Upper lobe of right lung (tissue), 1 donor: Measurements from ENCODE around the gene MPPED1. TPM values are rescaled to one million over a fixed set of nuclear protein-coding genes. Genes with fewer than 3 reads are reported as not detected.
A peak's percentile ranks its signal among the peaks of the same experiment; 100 is the strongest.

Experiments used
- ATAC-seq: fragments of 200-7000 bp; cut with Tn5 transposase; one replicate; pipeline ENCODE4 v1.9.1; 2020; ENCODE audit warnings: mild to moderate bottlenecking, moderate library complexity
- DNase-seq: peaks from one replicate; pipeline ENCODE4 v3.0.0-alpha.2; 2020
- H3K27ac ChIP-seq: fragments of 200-600 bp; one replicate; pipeline ENCODE4 v1.8.0; 2022
- H3K27me3 ChIP-seq: fragments of 200-600 bp; one replicate; pipeline ENCODE4 v1.8.0; 2022; ENCODE audit warnings: mild to moderate bottlenecking
- H3K36me3 ChIP-seq: fragments of 200-600 bp; one replicate; pipeline ENCODE4 v1.8.0; 2022
- H3K4me1 ChIP-seq: fragments of 200-600 bp; one replicate; pipeline ENCODE4 v1.8.0; 2022
- H3K4me3 ChIP-seq: fragments of 200-600 bp; one replicate; pipeline ENCODE4 v1.8.0; 2022; ENCODE audit warnings: mild to moderate bottlenecking
- H3K9me3 ChIP-seq: fragments of 200-600 bp; one replicate; pipeline ENCODE4 v1.8.0; 2022
- CTCF ChIP-seq: fragments of 200-600 bp; IDR thresholded peaks from one replicate; pipeline ENCODE4 v1.8.0; 2022; ENCODE audit warnings: antibody characterized with exemption
- intact Hi-C: fragments of 100-400 bp; cut with DNase I; formaldehyde crosslinking; loops from one replicate; pipeline ENCODE4 v1.11.0; 2022
- total RNA-seq: library from RNA; stranded (reverse); fragmentation: NEBNext Ultra II Directional; extraction: Animal tissue kit (Norgen Biotek cat#: 25700); gene quantifications from one replicate; pipeline ENCODE4 v1.2.1, GENCODE V29; 2021
- donor health status: DM: no; HTN: yes; CAD: no; lungs with severe emphysema.

MPPED1 gene
- total RNA-seq, 1 donor from 2014 or later: not detected

- H3K27me3 ChIP-seq: no peaks in the 10 kb centered on the region
- intact Hi-C loops: no loop called here
- H3K4me3 ChIP-seq: no peak overlapping the region
- H3K36me3 ChIP-seq: no peaks in the 10 kb centered on the region
- no peak for TF ChIP-seq CTCF
- H3K4me1 ChIP-seq: no peaks in the 10 kb centered on the region
- DNase-seq (peak; percentile 40), ATAC-seq (no peak)
- H3K27ac ChIP-seq: no peak overlapping the region
- no peaks in the 10 kb centered on the region for H3K9me3 ChIP-seq
These were observed 114.4 kb downstream of the MPPED1 start for GRCh38 chr22:43526117-43526655.

GRCh38 chr22:43526946-43527345, 115.1 kb downstream of the MPPED1 start:
- intact Hi-C loops: no loop called here
- H3K27me3 ChIP-seq: no peaks in the 10 kb centered on the region
- H3K4me1 ChIP-seq: no peaks in the 10 kb centered on the region
- H3K36me3 ChIP-seq: no peaks in the 10 kb centered on the region
- DNase-seq (no peak), ATAC-seq (no peak)
- no peak overlapping the region for H3K27ac ChIP-seq
- H3K9me3 ChIP-seq: no peaks in the 10 kb centered on the region
- no peak for TF ChIP-seq CTCF
- no peak overlapping the region for H3K4me3 ChIP-seq

GRCh38 chr22:43528601-43529360, 117.0 kb downstream of the MPPED1 start:
- Histone ChIP-seq H3K9me3 (no peaks in the 10 kb centered on the region), H3K27ac (no peak overlapping the region), H3K27me3 (no peaks in the 10 kb centered on the region), H3K36me3 (no peaks in the 10 kb centered on the region), H3K4me1 (no peaks in the 10 kb centered on the region), H3K4me3 (no peak overlapping the region)
- no peak for ATAC-seq
- no peak for TF ChIP-seq CTCF
- no peak for DNase-seq
- intact Hi-C loops: no loop called here

DNA sequence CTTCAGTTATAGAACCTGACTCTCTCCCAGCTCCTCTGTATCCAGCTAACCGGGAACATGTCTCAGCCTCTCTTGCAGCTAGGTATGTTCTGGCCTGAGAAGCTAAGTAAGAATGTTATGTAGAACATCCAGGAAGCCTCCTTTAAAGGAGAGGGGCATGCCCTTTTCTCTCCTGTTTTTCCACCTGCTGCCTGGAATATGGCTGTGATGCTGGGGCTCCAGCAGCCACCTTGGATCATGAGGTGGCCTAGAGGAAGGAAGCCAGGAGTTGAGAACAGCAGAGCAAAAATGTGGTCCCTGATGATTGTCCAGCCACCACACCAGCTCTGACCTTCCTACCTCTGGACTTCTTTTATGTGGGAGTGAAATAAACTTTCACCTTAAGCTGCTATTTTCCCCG, 117.6 kb downstream of the MPPED1 start:
- intact Hi-C loops: no loop called here
- Histone ChIP-seq H3K36me3 (no peaks in the 10 kb centered on the region), H3K9me3 (no peaks in the 10 kb centered on the region), H3K27ac (no peak overlapping the region), H3K27me3 (no peaks in the 10 kb centered on the region), H3K4me3 (no peak overlapping the region), H3K4me1 (no peaks in the 10 kb centered on the region)
- no peak for DNase-seq
- TF ChIP-seq CTCF: no peak
- no peak for ATAC-seq

GRCh38 chr22:43529934-43530333, 118.1 kb downstream of the MPPED1 start:
- TF ChIP-seq CTCF: no peak
- no peak for ATAC-seq
- H3K9me3 ChIP-seq: no peaks in the 10 kb centered on the region
- no peak overlapping the region for H3K27ac ChIP-seq
- H3K4me1 ChIP-seq: no peaks in the 10 kb centered on the region
- no peak overlapping the region for H3K4me3 ChIP-seq
- H3K36me3 ChIP-seq: no peaks in the 10 kb centered on the region
- H3K27me3 ChIP-seq: no peaks in the 10 kb centered on the region
- no peak for DNase-seq
- intact Hi-C loops: no loop called here
